ENCODE results near the gene USP34. TPM values are rescaled to one million over a fixed set of nuclear protein-coding genes. Genes with fewer than 3 reads are reported as not detected.

Gene USP34
- total and polyA plus RNA-seq, 4 donors: 13.4 to 82.7 (median 51.1) TPM

GRCh38 chr2:61357681-61358080 lies 113.2 kb downstream of the USP34 start:
- Histone ChIP-seq H3K4me1 (ENCODE audit: control insufficient read depth in 4 of 4, insufficient read depth in 4 of 4, low read length in 3 of 4) (peaks cover 8 to 17% (median 12%) of the 10 kb centered on the region in 4 donors), H3K27me3 (ENCODE audit: control insufficient read depth in 4 of 4, insufficient read depth in 4 of 4, low read length in 3 of 4) (no peaks in the 10 kb centered on the region), H3K27ac (ENCODE audit: low read depth in 1 of 2, low read length in 2 of 2) (peak overlapping the region in 1 of 2 donors; percentile 84), H3K36me3 (ENCODE audit: control insufficient read depth in 4 of 4, insufficient read depth in 3 of 4, low read depth in 1 of 4, low read length in 3 of 4) (peaks cover 0 to 6% (median 1%) of the 10 kb centered on the region in 4 donors), H3K4me3 (ENCODE audit: low read depth in 1 of 3, low read length in 3 of 3) (no peak overlapping the region), H3K9me3 (ENCODE audit: control insufficient read depth in 4 of 4, low read length in 3 of 4) (peaks cover 0 to 2% (median 0%) of the 10 kb centered on the region in 4 donors), H3K9ac (ENCODE audit: low read depth in 1 of 2, low read length in 2 of 2) (no peak overlapping the region)
- no peak for TF ChIP-seq NR2F2 (IDR thresholded peaks at IDR 0.05)
- TF ChIP-seq FOXA2 (IDR thresholded peaks at IDR 0.05): no peak
- TF ChIP-seq RAD21 (IDR thresholded peaks at IDR 0.05): no peak
- no peak for TF ChIP-seq MAX (IDR thresholded peaks at IDR 0.05)
- no peak for TF ChIP-seq FOXA1 (IDR thresholded peaks at IDR 0.05)
- no peak for TF ChIP-seq EGR1 (IDR thresholded peaks at IDR 0.05; ENCODE audit: low read depth in 2 of 2)
- no peak for TF ChIP-seq JUND (IDR thresholded peaks at IDR 0.05)
- TF ChIP-seq HNF4A (conservative IDR thresholded peaks at IDR 0.05): peak in 1 of 2 donors; percentile 22
- TF ChIP-seq RXRA (IDR thresholded peaks at IDR 0.05): peak in 1 of 2 donors; percentile 15
- TF ChIP-seq ZBTB33 (IDR thresholded peaks at IDR 0.05): no peak
- DNase-seq (ENCODE audit: low spot score): no peak
- 78% methylated on average over 6 of the region's 6 CpGs for WGBS

- 80% methylated on average over 1 of the region's 1 CpG for WGBS
- TF ChIP-seq FOXA2 (IDR thresholded peaks at IDR 0.05): no peak
- no peak for TF ChIP-seq SP1 (IDR thresholded peaks at IDR 0.05)
- TF ChIP-seq ZBTB33 (IDR thresholded peaks at IDR 0.05): peak; percentile 1
- no peak for TF ChIP-seq REST (IDR thresholded peaks at IDR 0.05)
- TF ChIP-seq NR2F2 (IDR thresholded peaks at IDR 0.05): no peak
- TF ChIP-seq ATF3 (IDR thresholded peaks at IDR 0.05): no peak
- H3K4me3 ChIP-seq (ENCODE audit: low read depth in 1 of 3, low read length in 3 of 3): no peak overlapping the region
Observed at GRCh38 chr2:61356958-61357350, 113.9 kb downstream of the USP34 start.

More at GRCh38 chr2:61356958-61357350, 113.9 kb downstream of the USP34 start:
- Histone ChIP-seq H3K27me3 (ENCODE audit: control insufficient read depth in 4 of 4, insufficient read depth in 4 of 4, low read length in 3 of 4) (no peaks in the 10 kb centered on the region), H3K4me1 (ENCODE audit: control insufficient read depth in 4 of 4, insufficient read depth in 4 of 4, low read length in 3 of 4) (peaks cover 8 to 17% (median 12%) of the 10 kb centered on the region in 4 donors), H3K9me3 (ENCODE audit: control insufficient read depth in 4 of 4, low read length in 3 of 4) (peaks cover 0 to 2% (median 0%) of the 10 kb centered on the region in 4 donors), H3K9ac (ENCODE audit: low read depth in 1 of 2, low read length in 2 of 2) (peak overlapping the region in 1 of 2 donors; percentile 65), H3K36me3 (ENCODE audit: control insufficient read depth in 4 of 4, insufficient read depth in 3 of 4, low read depth in 1 of 4, low read length in 3 of 4) (peaks cover 0 to 3% (median 0%) of the 10 kb centered on the region in 4 donors), H3K27ac (ENCODE audit: low read depth in 1 of 2, low read length in 2 of 2) (peak overlapping the region; percentile 55 to 84)
- no peak for DNase-seq (ENCODE audit: low spot score)

Data from liver (tissue), 9 donors.